T-helper 1 cell treated with Interleukin-12 subunit alpha and Interleukin-12 subunit beta and Interleukin-4 antibody, amounts not matched to agents 30 ng/mL and 1 ng/mL, for 36 hours (primary cell): ENCODE results near the gene GPR18. TPM values are rescaled to one million over a fixed set of nuclear protein-coding genes. Genes with fewer than 3 reads are reported as not detected.
"Not testable (repeated sequence)": the region's sequence is repeated elsewhere in the genome, so short reads cannot be mapped to it uniquely, and the experiment has no call there.

ENCODE experiments used
- intact Hi-C: fragments of 100-400 bp; cut with micrococcal nuclease; formaldehyde crosslinking; loops from one replicate; pipeline ENCODE4 v1.15.1; 2024
- total RNA-seq: library from RNA; stranded (reverse); gene quantifications from 2 replicates; pipeline ENCODE4 v1.2.3, GENCODE V29; 2022

The GPR18 gene
- total RNA-seq, 1 donor from 2014 or later, result 11.4 TPM

DNA sequence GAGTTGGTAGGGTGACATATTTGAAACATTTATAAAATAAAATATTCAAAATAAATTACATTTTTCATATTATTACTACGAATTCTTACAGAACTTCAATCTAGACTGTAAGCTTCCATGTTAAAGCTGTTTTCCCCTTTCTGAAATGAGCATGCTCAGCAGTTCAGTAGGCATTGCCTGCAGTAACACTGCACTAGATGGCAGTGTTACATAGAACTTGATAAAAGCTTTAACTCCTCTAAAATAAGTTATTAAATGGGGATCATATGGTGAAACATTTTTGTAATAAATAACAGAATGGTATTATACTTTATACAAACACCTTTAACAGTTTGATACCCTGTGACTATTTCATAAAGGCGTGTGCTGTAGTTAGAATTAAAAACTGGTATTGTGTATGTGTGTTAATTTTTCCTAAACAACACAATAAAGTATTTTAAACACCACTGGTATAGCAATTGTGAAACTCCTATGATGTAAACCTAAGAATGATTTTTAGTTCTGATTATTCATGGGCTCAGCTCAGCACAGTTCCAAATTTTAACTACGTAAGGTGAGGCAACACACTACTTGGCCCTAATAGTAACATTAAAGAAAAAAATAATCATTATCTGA is 11.6 kb upstream of the GPR18 start:
- intact Hi-C loops, result loop anchor here (1.0 to 5.0 kb wide), 6 partner anchors 53 to 388 kb away; no protein-coding TSS in a partner anchor

DNA sequence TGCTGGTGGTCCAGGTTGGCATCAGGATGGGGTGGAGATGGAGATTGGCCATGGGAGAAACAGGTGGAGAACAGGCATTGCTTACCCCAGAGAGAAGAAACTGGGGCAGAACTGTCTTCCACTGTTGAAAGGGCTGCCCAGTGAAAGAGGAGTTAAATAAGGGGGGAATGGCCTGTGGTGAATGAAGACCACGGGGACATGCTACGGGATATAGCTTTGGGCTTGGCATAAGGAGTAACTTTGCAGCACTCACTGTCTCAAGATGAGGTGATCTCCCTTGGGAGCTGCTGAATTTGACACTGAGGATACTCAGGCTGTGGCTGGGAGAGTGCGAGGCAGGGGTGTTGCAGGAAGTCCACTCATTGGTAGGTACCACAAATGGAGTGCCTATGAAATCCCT is 10.6 kb upstream of the GPR18 start:
- intact Hi-C loops, result loop anchor here (1.0 to 5.0 kb wide), 5 partner anchors 87 to 388 kb away; no protein-coding TSS in a partner anchor

DNA sequence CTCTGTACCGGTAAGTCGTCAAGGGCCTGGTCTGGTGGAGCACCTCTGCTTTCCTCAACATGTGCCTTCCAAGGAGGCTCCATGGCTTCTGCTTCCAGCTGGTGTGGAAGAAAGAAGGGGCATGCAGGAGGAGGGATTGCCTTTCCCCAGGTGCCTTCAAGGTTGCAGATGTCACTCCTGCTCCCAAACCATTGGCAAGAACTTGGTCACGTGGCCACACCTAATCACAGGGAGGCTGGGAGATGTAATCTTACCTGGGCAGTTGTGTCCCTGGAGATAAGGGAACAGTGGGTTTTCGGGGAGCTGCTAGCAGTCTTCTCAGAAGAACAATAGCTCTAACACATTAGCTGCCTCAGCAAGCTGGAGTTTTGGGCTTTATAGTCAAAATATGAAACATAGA is 9.7 kb upstream of the GPR18 start:
- intact Hi-C loops, result loop anchor here (2.0 to 5.0 kb wide), 2 partner anchors 239 to 389 kb away; no protein-coding TSS in a partner anchor

DNA sequence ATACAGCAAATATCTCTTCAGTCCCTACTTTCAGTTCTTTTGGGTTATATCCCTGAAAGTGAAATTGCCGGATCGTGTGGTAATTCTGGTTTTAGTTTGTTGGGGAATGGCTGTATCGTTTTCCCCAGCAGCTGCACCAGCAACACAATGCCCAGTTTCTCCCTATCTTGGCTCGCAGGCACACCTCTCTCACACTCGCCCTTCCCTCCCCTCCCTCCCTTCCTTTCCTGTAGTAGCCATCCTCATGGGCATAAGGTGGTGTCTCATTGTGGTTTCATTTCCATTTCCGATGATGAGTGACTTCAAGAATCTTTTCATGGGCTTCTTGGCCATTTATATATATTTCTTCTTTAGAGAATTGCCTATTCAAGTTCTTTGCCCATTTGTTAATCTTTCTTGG is 8.6 kb upstream of the GPR18 start:
- intact Hi-C loops, result loop anchor here (1.0 to 5.0 kb wide), 5 partner anchors 71 to 398 kb away; no protein-coding TSS in a partner anchor

DNA sequence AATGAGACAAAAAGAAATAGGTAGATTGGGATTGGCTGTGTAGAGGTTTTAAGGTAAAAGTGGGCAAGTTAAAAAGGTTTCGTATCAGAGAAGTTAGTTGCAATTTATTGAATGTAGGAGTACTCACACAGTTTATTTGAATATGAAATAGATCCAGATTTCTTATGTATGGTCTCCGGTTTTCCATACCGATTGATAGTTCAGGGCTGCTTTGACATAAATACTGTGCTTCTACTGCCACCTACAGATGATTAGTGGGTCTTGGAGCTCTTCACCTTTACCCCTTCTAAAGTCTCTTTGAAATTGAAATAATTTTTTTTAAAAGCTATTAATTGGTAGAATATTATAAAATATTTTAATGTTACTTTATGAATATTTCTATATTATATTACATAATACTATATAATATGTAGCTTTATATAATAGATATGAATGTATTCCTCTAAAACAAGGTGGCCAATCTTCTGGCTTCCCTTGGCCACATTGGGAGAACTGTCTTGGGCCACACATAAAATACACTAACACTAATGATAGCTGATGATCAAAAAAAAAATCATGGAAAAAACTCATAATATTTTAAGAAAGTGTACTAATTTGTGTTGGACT is 7.7 kb upstream of the GPR18 start:
- intact Hi-C loops, result loop anchor here (1.0 to 5.0 kb wide), 5 partner anchors 70 to 397 kb away; no protein-coding TSS in a partner anchor

DNA sequence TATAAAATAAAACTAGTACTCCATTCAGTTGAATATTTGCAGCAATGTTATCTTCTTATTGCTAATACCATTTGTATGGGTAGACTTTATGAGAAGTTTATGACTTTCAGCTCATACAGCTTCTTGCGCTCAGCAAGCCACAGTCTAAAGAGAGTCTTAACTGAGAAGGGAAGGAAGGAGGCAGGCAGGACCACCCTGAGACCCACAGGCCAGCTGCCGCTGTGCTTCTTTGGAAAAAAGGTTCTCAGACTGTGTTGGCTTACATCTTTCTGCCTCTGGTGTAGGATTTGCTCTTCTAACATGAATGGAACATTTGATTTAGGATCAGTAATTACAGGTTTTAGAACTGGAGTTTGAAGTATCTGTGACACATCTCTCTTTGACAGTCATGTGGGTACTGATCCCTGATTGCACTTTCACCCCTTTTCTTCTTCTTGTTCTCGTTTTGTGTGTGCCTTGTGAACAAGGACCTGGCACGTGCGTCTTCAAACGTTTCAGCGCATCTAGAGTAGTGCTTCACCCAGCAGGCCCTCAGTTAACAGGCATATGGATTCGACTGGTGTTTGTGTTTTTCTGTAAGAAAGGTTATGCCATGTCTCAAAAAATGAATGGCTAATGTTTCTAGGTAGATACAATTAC is 7.1 kb upstream of the GPR18 start:
- intact Hi-C loops, result loop anchor here (5.0 kb wide), 1 partner anchor 392 kb away; no protein-coding TSS in a partner anchor

DNA sequence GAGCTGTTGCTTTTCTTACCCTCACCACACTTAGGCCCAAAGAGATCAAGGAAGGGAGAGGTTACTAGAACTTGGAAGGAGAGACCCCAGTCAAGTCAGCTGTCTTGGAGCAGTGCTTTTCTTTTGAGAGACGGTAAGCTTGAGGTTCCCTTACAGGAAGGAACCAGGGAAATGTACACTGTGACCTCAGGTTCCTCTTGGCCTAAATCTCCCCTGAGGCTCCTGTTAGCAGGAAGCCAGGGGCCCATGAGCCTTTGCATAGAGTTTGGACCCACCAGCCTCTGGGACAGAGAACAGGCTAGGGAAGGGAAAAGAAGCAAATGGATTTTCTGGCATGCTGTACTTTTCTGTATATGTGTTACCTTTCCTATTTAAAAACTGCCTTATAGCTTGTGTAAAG is 5.9 kb upstream of the GPR18 start:
- intact Hi-C loops, result no loop called here

DNA sequence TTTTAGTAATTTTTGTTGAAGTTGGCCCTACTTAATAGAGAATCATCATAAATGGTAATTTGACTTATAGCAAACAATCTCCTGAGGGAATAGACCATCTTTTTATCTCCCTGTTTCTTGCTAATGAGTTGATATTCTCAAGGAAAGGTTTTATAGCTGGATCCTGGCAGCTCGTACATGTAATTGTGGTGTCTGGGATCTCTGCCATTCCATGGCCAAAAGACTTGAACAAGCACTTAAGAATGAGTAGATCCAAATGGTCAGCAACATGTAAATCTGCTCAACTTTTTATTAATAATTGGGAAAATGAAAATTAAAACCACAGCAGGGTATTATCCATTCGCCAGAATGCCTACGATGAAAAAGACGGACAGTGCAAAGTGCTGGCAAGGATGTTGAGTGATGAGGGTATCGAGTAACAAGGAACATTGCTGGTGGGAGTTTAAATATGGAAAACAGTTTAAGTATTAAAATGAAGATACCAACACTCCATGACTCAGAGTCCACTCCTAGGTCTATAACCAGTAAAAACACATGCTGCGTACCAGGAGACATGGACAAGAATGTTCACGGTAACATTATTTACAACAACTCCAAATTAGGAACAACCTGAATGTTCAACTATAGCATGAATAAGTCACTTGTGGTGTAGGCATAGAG is 5.1 kb upstream of the GPR18 start:
- intact Hi-C loops, result no loop called here

DNA sequence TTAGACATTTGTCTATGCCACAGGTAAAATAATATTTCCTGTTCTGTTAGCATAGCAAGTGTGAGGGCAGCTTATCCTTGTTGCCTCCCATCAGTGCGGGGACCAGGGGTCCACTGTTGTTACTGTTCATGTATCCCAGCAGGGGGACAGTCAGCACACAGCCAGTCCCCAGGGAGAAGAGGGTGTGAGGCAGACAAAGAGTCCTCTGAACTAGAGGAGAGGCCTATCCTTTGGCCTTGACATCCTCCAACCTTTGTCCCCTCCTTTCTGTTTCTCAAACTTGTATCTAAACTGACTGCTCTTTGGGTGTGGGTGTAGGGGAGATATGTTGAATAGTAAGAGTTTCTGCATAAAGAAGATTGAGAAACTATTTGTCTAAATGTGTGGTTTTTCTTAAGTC is 2.9 kb upstream of the GPR18 start:
- intact Hi-C loops, result no loop called here

DNA sequence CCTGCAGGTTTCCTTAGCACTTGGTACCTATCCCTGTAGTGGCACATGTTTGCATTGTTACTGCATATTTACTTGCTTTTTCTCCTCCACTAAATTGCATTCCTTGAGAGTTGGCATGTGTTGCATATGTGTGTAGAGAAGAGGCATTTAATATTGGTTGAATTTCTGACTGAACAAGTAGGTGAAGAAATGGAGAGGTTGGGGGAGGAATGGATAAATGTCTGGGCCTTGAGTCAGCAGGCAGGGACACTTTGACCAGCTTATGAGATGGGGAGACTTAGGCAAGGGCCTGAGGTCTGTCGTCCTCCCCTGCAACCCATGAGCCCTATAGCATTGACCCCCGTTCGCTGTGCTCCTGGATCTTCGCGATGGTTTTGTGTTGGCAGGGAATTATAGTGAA is 2.0 kb upstream of the GPR18 start:
- intact Hi-C loops, result no loop called here

DNA sequence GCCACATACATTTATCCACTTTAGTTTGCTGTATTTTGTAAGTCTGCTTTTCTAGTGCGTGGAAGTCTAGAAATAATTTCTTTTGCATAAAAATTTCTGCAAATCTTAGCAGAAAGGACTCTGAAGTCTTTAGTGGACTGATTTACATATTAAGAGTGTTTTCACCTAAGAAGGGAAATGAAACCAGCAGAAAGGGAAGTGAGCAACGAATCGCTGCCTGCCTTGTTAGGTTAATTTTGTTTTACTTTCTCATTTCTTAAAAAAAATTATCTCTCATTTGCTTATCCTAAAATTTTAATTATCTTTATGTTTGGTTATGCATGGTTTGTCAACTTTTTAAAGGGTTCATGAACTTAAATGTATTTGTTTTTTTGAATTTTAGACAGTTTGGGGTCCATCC is 767 bp upstream of the GPR18 start:
- intact Hi-C loops, result loop anchor here (1.0 to 5.0 kb wide), 12 partner anchors 21 to 390 kb away; partner anchors contain the start of gene CLYBL

DNA sequence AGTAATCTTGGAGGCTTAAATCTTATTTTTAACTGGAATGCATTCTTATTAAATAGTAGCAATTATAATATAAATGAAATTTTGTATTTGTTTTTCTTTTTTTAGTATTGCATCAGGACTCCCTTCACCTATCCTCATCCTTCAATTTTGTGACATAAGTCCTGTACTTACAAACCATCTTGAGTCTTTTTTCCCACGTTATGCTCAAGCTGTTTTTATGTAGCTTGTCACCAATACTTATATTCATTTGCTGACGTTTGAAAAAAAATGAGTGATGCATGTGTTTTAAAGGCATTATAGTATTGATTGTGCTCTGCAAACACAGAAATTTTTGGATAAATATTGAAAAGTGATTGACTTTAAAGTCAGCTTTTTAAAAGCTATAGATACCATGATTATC is 888 bp downstream of the GPR18 start:
- intact Hi-C loops, result loop anchor here (5.0 kb wide), 1 partner anchor 350 kb away; the partner anchor contains the start of gene CLYBL

DNA sequence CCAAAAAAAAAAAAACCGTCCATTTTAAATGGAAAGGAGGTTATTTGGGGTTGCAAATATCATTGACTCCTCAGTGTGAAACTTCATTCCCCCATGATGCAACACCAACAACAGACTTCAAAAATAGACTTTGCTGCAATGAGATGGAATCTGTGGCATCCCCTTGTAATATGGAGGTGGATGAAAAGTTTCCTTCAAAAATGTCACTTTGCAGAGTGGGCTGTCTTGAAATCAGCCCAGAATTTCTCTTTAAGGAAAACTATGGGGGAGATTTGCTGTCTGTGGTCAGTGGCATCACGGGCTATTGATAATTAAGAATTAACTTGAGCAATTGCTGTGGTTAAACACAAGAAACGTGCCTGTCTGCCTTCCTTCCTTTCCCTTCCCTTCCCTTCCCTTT is 1.5 kb downstream of the GPR18 start:
- intact Hi-C loops, result loop anchor here (5.0 kb wide), 1 partner anchor 351 kb away; the partner anchor contains the start of gene CLYBL

DNA sequence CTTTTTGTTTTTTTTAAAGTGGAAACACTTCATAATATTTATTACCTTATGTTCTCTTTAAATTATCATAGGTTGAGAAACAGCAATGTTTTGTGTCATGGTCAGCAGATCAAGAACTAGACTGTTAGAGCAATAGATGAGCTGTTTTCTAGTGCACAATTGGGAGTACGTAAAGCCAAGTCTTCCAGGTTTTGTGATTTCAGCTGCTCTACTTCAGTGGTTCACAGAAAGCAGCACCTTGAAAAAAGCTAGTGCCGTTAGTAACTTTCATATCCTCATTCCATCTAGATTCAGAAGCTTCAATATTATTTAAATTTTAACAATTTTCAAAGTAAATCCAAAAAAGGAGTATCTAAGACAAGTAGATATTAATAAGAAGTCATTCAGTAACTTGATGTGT is 1.9 kb downstream of the GPR18 start:
- intact Hi-C loops, result loop anchor here (5.0 kb wide), 1 partner anchor 351 kb away; the partner anchor contains the start of gene CLYBL

DNA sequence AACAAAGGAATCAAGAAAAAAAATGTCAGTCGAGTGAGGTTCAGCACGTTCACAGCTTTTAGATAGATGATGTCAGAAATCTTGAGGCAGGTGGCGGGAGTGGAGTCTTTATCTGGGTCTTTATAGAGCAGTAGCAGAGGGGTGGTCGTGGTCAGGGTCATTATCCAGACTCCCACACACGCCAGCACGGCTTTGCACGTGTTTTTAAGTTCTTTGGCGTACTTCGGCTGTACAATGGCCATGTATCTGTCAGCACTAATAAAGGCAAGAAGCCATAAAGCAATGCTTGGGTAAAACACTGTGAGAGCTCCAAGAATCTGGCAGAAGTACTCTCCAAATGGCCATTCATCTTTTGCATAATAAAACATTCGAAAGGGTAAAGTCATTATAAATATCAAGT is 2.9 kb downstream of the GPR18 start:
- intact Hi-C loops, result loop anchor here (5.0 kb wide), 1 partner anchor 352 kb away; the partner anchor contains the start of gene CLYBL

DNA sequence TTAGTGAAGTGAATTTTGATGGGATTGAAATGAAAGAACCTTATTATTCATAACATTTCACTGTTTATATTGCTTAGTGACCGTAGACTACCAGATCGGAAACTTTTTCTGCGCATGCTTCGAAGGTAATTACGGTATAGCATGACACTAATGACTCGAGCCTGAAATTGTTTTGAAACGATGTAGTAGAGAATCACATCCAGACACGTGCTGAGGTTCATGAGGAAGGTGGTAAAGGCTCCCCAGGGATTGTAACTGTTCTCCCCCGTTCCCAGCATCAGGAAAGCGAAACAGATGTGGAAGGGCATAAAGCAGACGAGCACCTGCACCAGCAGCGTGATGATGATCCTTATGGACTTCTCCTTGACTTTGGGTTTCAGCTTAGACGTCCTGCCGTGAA is 3.3 kb downstream of the GPR18 start:
- intact Hi-C loops, result loop anchor here (5.0 kb wide), 1 partner anchor 352 kb away; the partner anchor contains the start of gene CLYBL

DNA sequence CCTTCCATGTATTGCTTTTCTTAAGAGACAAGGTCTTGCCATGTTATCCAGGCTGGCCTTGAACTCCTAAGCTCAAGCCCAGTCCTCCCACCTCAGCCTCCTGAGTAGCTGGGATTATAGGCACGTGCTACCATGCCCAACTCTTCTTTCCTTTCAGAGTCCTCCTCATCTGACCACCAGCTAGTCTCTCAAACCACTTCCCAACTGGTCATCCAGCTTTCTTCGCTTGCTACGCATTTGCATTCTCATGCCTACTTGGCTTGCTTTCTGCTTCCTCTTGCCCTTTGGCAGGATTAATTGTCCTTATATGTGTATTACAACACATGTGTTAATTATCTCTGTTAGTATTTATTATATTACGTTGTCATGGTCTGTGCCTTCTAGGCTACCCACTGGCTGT is 6.3 kb downstream of the GPR18 start:
- intact Hi-C loops, result no loop called here

DNA sequence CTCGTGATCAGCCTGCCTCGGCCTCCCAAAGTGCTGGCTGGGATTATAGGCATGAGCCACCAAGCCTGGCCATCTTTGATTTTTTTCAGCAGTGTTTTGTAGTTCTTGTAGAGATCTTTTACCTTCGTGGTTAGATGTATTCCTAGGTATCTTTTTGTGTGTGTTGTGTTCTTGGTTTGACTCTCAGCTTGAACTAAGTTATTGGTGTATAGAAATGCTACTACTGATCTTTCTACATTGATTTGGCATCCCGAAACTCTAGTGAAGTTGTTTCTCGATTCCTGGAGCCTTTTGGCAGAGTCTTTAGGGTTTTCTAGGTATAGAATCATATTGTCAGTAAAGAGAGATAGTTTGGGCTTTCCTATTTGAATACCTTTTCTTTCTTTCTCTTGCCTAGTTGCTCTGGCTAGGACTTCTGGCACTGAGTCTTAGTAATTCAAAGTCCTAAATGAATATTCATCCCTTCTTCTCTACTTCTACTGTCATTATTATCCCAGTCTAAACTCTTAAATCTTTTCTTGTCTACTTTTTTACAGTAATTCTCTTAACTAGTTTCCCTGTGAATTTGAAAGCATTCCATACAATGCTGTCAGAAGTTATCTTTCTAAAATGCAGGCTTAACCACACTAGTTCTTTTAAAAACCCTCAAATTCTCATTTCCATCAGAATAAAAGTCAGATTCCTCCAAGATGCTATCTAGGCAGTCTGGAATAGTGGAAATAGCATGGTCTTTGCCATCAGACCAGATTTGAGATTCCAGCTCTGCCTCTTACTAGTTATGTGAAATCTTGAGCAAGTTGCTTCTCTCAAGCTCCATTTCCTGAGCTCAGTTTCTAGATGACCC is 7.0 kb downstream of the GPR18 start:
- intact Hi-C loops, result no loop called here

DNA sequence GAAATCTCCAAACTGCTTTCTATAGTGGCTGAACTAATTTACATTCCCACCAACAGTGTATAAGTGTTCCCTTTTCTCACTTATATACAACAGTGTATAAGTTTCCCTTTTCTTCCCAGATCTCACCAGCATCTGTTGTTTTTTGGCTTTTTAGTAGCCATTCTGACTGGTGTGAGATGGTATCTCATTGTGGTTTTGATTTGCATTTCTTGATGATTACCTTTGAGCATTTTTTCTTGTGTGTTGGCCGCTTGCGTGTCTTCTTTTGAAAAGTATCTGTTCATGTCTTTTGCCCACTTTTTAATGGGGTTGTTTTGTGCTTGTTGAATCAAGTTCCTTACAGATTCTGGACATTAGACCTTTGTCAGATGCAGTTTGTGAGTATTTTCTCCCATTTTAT is 8.6 kb downstream of the GPR18 start:
- intact Hi-C loops, result not testable (repeated sequence)

DNA sequence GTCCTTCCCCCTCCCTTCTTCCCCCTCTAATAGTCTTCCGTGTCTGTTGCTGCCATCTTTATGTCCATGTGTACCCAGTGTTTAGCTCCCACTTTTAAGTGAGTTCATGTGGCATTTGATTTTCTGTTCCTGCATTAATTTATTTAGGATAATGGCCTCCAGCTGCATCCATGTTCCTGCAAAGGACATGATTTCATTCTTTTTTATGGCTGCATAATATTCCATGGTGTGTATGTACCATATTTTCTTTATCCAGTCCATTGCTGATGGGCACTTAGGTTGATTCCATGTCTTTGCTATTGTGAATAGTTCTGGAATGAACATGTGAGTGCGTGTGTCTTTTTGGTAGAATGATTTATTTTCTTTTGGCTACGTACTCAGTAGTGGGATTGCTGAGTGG is 9.0 kb downstream of the GPR18 start:
- intact Hi-C loops, result not testable (repeated sequence)

DNA sequence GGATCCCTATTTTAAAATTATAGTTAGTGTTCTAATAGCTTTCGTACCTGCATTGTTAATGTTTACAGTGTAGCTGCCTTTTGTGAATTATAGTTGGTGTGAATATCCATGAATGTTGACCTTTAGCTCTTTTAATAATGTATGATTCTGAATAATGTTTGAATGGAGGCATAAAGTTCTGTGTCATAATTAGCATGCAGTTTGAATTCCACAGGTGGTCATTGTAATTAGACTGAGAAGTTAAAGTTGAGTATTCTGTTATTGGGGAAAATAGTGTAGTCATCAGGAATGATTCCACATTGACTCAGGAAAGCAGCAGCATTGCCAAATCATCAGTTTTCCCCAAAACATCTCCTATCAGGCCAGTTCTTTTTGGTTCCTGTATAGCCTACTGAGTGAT is 12.1 kb downstream of the GPR18 start:
- intact Hi-C loops, result no loop called here
